Measurements from ENCODE around the gene VDR.

VDR gene

DNA sequence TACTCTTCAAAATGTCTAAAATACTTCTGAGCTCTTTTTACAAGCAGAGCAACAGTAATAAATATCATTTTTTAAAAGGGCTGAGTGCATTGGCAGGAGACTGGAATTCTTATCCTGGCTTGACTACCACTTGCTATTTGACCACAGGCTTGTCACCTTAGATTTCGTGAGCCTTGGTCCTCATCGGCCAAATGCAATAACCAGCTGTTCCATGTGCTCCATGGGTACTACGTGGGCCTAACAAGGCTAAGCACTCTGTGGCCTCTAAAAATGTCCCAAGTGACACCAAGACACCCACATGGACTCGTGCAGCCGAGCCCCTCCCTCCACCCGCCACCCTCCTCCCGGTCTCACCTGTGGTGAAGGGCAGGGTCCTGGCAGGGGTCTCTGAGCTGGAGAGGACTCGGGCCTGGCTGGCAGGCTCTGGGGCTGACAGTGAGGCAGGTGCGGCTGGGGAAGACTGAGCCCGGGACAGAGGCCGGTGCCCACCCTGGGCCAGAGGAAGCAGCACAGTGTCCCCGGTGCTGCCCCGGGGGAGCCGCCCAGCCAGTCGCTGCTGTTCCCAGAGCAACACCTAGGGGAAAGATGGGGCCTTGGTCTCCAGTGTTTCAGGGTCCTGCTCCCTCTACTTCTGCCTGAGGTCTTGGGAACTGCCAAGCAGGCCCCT, 111.6 kb downstream of the VDR start:
- DNase-seq (ENCODE audit: low read depth), result no peak

DNA sequence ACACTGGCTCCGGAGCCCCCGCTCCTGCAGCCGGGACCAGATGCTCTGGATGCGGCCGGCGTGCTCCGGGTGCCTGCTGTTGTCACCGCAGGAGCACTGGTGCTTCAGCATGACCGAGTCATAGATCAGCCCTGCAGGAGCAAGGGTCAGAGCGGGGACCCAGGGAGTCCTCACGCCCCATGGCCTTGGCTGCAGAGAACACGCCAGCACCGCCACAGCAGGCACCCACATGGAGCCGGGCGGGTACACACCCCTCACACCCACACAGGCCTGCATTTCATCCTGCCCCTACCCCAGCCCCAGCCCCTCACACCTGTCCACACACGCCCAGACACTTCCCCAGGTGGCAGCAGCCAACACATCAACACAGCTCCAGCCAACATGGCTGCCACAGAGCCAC, 112.9 kb downstream of the VDR start:
- DNase-seq (ENCODE audit: low read depth), result no peak
